ENCODE measurements around the gene PICALM.

- TF ChIP-seq CTCF (IDR thresholded peaks at IDR 0.05) (no peak), POLR2A (IDR thresholded peaks at IDR 0.05) (no peak)
Measured at GRCh38 chr11:86021377-86021776, 47.5 kb downstream of the PICALM start.
